Right cardiac atrium (tissue), 5 donors: Measurements from ENCODE around the gene ARHGAP24. TPM values are rescaled to one million over a fixed set of nuclear protein-coding genes. Genes with fewer than 3 reads are reported as not detected.

Experiments
- ATAC-seq, 2 donors: fragments of 200-7000 bp; cut with Tn5 transposase; one replicate each; pipeline versions ENCODE4 v1.8.0 to v1.9.1; 2020; ENCODE audit warnings: moderate library complexity in 2 of 2, mild to moderate bottlenecking in 1 of 2
- DNase-seq, 3 donors: peaks; one replicate each; pipeline ENCODE4 v3.0.0-alpha.2; 2020
- H3K27ac ChIP-seq: one replicate; pipeline ENCODE4 v1.5.1; 2013; ENCODE audit warnings: mild to moderate bottlenecking, low read length, control low read depth, moderate library complexity
- H3K27me3 ChIP-seq: one replicate; pipeline ENCODE4 v1.6.1; 2013; ENCODE audit not compliant: control insufficient read depth, insufficient read depth
- H3K4me1 ChIP-seq: one replicate; pipeline ENCODE4 v1.6.1; 2013; ENCODE audit warnings: low read length; ENCODE audit not compliant: control insufficient read depth, insufficient read depth
- H3K4me3 ChIP-seq: one replicate; pipeline ENCODE4 v1.5.1; 2013; ENCODE audit warnings: low read length, control low read depth
- H3K9me3 ChIP-seq: one replicate; pipeline ENCODE4 v1.6.1; 2013; ENCODE audit warnings: low read length; ENCODE audit not compliant: control insufficient read depth
- WGBS: extraction: QIAGEN DNeasy Blood & Tissue Kit; methylation state at CpG from one replicate; pipeline ENCODE4 v1.1.7; 2013; 5-methylcytosine and 5-hydroxymethylcytosine counted together
- intact Hi-C, 4 donors: fragments of 100-400 bp; cut with DNase I; formaldehyde crosslinking; loops; one replicate each; pipeline versions ENCODE4 v1.11.0 to v1.14.0; 2022 to 2023
- polyA plus RNA-seq: library from polyadenylated mRNA; stranded (reverse); fragments of 200-250 nt; gene quantifications from one replicate; pipeline ENCODE4 v1.2.3, GENCODE V29; 2013
- total RNA-seq, 4 donors: library from RNA; stranded (reverse); fragmentation: NEBNext Ultra II Directional; extraction: Animal tissue kit (Norgen Biotek cat#: 25700); gene quantifications; one replicate each; pipeline ENCODE4 v1.2.1, GENCODE V29; 2021
- donor health status: healthy with polysubstance abuse.
- donor health status: DM: no; HTN: yes; CAD: no.
- donor health status: DM: no; HTN: no; CAD: no.
- donor health status: DM: no; HTN: yes; CAD: no; lungs with severe emphysema.
- donor health status: DM: yes; HTN: yes; CAD: no.

Gene ARHGAP24
- total and polyA plus RNA-seq, 5 donors = 16.7 to 49.3 (median 36.7) TPM

- 86% methylated on average over 6 of the region's 6 CpGs for WGBS
- Histone ChIP-seq H3K27ac (no peak overlapping the region), H3K27me3 (no peaks in the 10 kb centered on the region), H3K9me3 (no peaks in the 10 kb centered on the region), H3K4me1 (peaks cover 1% of the 10 kb centered on the region), H3K4me3 (no peak overlapping the region)
- no peak for DNase-seq
- intact Hi-C loops = no loop called here
- ATAC-seq = no peak
Measured at GRCh38 chr4:85995361-85995760, 520.4 kb downstream of the ARHGAP24 start.

DNA sequence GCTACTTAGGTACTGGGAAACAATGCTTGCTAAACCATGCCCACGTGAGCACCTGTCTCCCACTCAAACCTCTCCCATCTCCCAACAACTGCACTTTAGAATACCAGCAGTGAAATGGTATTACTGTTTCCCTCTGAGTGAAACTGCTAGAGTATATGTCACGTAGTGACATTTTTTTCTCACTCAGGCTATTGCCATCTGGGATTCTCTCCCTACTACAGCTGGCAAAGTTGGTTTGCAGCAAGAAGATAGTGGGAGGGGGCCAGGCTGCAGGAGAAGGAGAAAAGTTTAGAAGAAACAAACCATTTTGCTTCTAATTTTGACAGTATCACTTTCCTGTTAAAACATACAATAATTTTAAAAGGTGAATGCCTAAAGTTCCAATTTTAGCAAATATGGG lies 526.6 kb downstream of the ARHGAP24 start:
- DNase-seq (no peak), ATAC-seq (no peak)
- WGBS = 73% methylated on average over 2 of the region's 2 CpGs
- H3K9me3 ChIP-seq = no peaks in the 10 kb centered on the region
- H3K4me1 ChIP-seq = peaks cover 3% of the 10 kb centered on the region
- intact Hi-C loops = no loop called here
- no peaks in the 10 kb centered on the region for H3K27me3 ChIP-seq
- no peak overlapping the region for H3K4me3 ChIP-seq
- H3K27ac ChIP-seq = no peak overlapping the region

DNA sequence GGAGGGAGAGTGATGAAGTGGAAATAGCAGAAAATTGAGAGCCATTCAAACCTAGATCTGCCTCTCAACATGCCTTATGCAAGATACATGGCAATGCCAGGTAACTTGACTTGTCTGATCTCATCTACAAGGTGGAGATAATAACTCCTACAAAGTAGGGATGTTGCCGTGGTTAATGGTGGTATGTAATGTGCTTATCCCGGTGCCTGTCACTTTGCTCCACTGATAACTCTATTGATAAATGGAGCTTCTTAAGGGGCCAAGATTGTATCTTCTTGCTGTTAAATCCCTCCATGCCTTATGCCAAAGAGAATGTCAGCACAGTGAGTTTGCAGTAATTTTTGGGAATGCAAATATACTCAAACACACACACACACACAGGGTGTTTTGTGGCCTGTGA lies 529.1 kb downstream of the ARHGAP24 start:
- Histone ChIP-seq H3K4me3 (no peak overlapping the region), H3K4me1 (peaks cover 2% of the 10 kb centered on the region), H3K27me3 (no peaks in the 10 kb centered on the region), H3K9me3 (no peaks in the 10 kb centered on the region), H3K27ac (no peak overlapping the region)
- DNase-seq = no peak
- intact Hi-C loops = no loop called here
- WGBS = 75% methylated on average over 2 of the region's 2 CpGs
- ATAC-seq = no peak

- H3K4me1 ChIP-seq = no peaks in the 10 kb centered on the region
- no peak overlapping the region for H3K27ac ChIP-seq
- intact Hi-C loops = no loop called here
Measured at GRCh38 chr4:86006057-86006456, 531.1 kb downstream of the ARHGAP24 start.

DNA sequence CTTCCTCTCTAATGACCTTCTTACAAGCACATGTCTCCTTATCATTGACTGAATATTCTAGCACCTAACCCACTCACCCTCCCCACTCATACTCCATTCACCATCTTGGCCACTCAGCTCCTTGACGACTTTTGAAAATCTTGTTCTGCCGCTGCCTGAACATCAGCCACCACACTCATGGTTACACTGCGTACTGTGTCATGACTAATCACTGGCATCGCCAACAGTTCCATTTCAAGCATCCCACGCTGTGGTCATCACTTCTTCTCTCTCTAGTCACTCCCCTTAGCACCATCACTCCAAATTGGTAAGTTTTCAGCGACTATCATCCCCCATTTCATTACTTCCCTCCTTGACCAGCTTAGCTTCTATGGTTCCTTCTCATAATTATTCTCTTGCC lies 532.1 kb downstream of the ARHGAP24 start:
- H3K27ac ChIP-seq = no peak overlapping the region
- DNase-seq (no peak), ATAC-seq (no peak)
- H3K4me3 ChIP-seq = no peak overlapping the region
- intact Hi-C loops = no loop called here
- 94% methylated on average over 6 of the region's 6 CpGs for WGBS
- H3K4me1 ChIP-seq = no peaks in the 10 kb centered on the region
- H3K9me3 ChIP-seq = no peaks in the 10 kb centered on the region
- no peaks in the 10 kb centered on the region for H3K27me3 ChIP-seq

More at GRCh38 chr4:86006057-86006456, 531.1 kb downstream of the ARHGAP24 start:
- H3K9me3 ChIP-seq = no peaks in the 10 kb centered on the region
- ATAC-seq (no peak), DNase-seq (no peak)
- H3K4me3 ChIP-seq = no peak overlapping the region
- H3K27me3 ChIP-seq = no peaks in the 10 kb centered on the region

DNA sequence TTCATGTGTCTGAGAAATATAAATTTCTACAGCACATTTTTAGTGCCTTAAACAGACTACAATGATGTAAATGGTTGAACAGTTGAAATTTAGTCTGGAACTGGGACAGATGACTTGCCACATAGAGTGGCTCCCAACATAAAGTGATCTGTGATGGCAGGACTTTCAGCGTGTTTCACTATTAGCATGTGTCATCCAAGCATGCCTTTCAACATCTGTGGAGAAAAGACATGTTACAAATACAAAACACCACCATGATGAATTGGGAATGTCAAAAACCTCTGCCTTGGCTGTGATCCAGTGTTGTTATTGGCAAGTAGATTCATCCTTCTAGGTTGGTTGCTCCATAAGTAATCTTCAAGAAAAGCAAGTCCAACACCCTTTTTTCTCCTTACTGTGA lies 536.2 kb downstream of the ARHGAP24 start:
- ATAC-seq (peak; percentile 62 to 86), DNase-seq (peak in 1 of 3 donors; percentile 28)

DNA sequence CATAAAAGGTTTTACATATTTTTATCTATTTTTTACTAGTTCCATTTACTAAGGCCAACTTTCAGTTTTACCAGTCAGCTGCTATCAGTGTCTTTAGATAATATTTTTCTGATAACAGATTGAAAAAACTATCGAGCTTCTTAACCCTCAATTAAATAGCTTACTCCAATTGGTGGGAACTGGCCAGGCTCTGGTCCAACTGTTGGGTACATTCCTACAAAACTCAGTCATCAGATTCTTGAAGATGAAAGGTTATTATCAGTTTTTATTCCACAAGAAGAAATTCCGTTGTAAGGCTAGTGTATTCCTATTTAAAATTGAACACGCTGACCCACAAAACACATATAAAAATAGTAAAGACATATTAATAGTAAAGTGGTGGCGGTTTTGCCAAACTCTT lies 538.7 kb downstream of the ARHGAP24 start:
- H3K4me3 ChIP-seq = no peak overlapping the region
- ATAC-seq = no peak
- 34% methylated on average over 4 of the region's 4 CpGs for WGBS
- H3K4me1 ChIP-seq = peaks cover 2% of the 10 kb centered on the region
- no peak overlapping the region for H3K27ac ChIP-seq
- no peaks in the 10 kb centered on the region for H3K27me3 ChIP-seq
- intact Hi-C loops = no loop called here
- no peaks in the 10 kb centered on the region for H3K9me3 ChIP-seq
- no peak for DNase-seq

More for the DNA sequence above, 536.2 kb downstream of the ARHGAP24 start:
- 32% methylated on average over 1 of the region's 1 CpG for WGBS
- H3K4me3 ChIP-seq = no peak overlapping the region
- intact Hi-C loops = no loop called here
- H3K27ac ChIP-seq = no peak overlapping the region
- no peaks in the 10 kb centered on the region for H3K9me3 ChIP-seq
- H3K4me1 ChIP-seq = peaks cover 2% of the 10 kb centered on the region
- H3K27me3 ChIP-seq = no peaks in the 10 kb centered on the region

- Histone ChIP-seq H3K4me3 (no peak overlapping the region), H3K27me3 (no peaks in the 10 kb centered on the region), H3K9me3 (no peaks in the 10 kb centered on the region), H3K27ac (no peak overlapping the region), H3K4me1 (peaks cover 2% of the 10 kb centered on the region)
- WGBS = 70% methylated on average over 5 of the region's 5 CpGs
- no peak for DNase-seq
- intact Hi-C loops = no loop called here
- no peak for ATAC-seq
Measured at GRCh38 chr4:86014599-86014998, 539.6 kb downstream of the ARHGAP24 start.

DNA sequence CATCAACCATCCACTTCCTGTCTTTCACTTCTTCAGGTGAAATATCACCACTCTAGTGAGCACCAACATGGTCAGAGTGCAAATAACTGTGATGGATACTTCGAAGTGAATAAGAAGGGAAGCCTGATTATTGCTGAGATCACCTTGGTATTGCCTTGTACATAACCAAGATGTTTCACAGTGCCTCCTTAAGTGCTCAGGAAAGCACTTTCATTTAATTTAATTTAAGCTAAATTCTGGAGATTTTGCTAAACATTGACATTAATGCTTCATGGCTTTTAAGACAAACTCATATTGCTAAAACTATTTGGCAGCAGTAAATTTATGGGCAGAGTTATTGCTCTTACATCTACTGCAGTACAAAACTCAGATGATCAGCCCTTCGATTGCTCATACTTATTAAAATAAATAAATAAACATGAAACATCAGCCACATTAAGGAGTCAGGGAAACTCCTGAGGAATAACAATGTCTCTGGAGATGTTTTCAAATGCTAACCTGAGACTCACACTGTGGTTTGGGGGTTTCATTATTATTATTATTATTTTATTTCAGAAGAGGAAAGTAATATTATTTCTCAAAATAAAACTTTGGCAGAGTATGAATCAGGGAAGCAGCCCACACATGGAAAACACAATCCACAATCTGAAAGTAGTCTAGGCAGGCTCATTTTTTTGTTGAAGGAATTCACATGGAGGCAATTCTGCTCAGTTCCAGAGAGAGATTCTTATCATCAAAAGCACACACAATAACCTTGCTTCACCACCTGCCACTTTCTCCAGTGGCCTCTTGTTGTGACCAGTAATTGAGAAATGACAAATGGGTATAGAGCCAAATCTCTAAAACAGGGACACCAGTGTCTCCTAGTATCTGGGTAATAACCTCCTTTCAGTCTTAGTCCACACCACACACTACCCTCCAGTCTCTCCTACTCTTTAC lies 540.7 kb downstream of the ARHGAP24 start:
- ATAC-seq = no peak
- Histone ChIP-seq H3K4me1 (peaks cover 4% of the 10 kb centered on the region), H3K27ac (no peak overlapping the region), H3K27me3 (no peaks in the 10 kb centered on the region), H3K4me3 (no peak overlapping the region), H3K9me3 (no peaks in the 10 kb centered on the region)
- intact Hi-C loops = no loop called here
- DNase-seq = no peak
- 73% methylated on average over 2 of the region's 2 CpGs for WGBS

DNA sequence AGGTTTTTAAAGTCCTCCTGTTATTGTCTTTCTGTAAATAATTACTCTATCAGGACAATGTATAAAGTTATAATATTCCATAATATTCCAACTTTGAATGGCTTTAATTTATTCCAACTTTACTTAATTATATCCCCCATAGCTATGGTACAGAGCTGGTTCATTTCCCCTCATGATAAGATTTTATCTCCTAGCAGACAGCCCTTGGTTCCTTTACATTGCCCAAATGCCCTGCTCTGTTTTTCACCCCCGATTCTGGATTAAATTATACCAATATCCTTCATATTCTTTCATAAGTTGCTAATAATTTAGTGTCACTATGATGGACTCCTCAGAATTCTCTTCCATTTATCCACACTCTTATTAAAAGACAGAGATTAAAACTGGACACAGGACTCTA lies 544.4 kb downstream of the ARHGAP24 start:
- Histone ChIP-seq H3K27ac (no peak overlapping the region), H3K4me1 (peaks cover 4% of the 10 kb centered on the region), H3K4me3 (no peak overlapping the region), H3K9me3 (no peaks in the 10 kb centered on the region), H3K27me3 (no peaks in the 10 kb centered on the region)
- ATAC-seq = no peak
- no peak for DNase-seq
- intact Hi-C loops = no loop called here
- WGBS = 81% methylated on average over 1 of the region's 1 CpG

- intact Hi-C loops = no loop called here
- no peak for ATAC-seq
- Histone ChIP-seq H3K4me3 (no peak overlapping the region), H3K27ac (no peak overlapping the region), H3K9me3 (no peaks in the 10 kb centered on the region), H3K27me3 (no peaks in the 10 kb centered on the region), H3K4me1 (peaks cover 1% of the 10 kb centered on the region)
- DNase-seq = no peak
Measured at GRCh38 chr4:86019906-86020305, 545.0 kb downstream of the ARHGAP24 start.
